ENCODE data around the gene ASB1.
"Not testable (repeated sequence)": the region's sequence is repeated elsewhere in the genome, so short reads cannot be mapped to it uniquely, and the experiment has no call there.

The ASB1 gene

DNA sequence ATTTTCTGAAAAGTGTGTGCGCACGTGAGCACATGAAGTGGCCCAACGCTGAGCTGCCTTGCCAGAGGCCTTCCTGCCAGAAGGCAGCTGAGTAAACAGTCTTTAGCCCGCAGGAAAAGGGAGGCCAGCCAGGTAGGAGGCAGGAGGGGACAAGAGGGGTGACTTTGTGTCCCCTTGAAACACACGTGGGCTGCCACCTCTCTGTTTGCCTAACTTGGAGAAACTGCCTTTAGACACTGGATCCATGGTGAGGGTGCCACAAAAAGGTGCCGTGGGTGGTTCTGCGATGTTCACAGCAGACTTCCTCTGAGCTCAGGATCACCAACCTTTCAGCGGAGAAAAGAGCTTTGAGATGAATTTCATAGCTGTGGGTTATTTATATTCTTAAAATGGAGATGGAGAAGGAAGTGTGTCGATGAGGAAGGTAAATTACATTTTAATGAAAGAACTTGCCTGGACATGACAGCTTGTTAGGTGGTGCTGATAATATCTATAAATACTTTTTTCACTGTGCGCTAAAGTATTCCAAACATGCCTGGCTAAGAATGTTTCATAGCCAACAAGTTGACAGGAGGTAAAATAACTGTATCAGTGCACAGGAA is 36.6 kb upstream of the ASB1 start:
- H3K4me1 Mint-ChIP-seq (ENCODE audit: low read depth in 2 of 2) = peaks cover 4 to 7% of the 10 kb centered on the region in 2 donors
- DNase-seq (no peak), ATAC-seq (replicated peaks) (no peak)
- no peaks in the 10 kb centered on the region for H3K27me3 Mint-ChIP-seq
- no peaks in the 10 kb centered on the region for H3K9me3 Mint-ChIP-seq
- H3K27ac Mint-ChIP-seq = no peak overlapping the region
- no peaks in the 10 kb centered on the region for H3K36me3 Mint-ChIP-seq (ENCODE audit: insufficient read depth)
- H3K4me3 Mint-ChIP-seq = no peak overlapping the region

- Mint-ChIP-seq H3K36me3 (ENCODE audit: insufficient read depth) (no peaks in the 10 kb centered on the region), H3K9me3 (no peaks in the 10 kb centered on the region), H3K27ac (no peak overlapping the region), H3K4me1 (ENCODE audit: low read depth in 2 of 2) (peaks cover 4 to 7% of the 10 kb centered on the region in 2 donors), H3K4me3 (no peak overlapping the region), H3K27me3 (no peaks in the 10 kb centered on the region)
- ATAC-seq (replicated peaks) = no peak
- no peak for DNase-seq
These were observed 35.6 kb upstream of the ASB1 start for GRCh38 chr2:238391042-238391689.

DNA sequence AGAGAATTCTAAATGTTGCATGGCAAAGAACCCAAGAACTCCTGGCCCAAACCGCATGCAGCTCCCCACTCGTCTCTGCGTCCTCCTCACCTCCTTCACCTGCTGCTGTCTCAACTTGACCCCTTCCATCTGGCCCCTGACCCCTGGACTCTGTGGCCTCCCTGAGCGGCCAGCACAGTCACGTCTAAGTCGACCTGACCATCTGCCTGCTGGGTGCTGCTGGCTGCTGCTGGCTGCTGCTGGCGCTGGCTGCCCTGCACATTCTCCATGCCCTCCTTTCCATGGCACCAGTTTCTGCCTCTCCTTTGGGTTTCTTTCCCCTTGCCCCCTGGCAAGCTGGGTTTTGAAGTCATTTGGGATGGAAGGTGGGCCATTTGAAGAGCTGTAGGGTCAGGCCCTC is 30.1 kb upstream of the ASB1 start:
- ATAC-seq (replicated peaks) = no peak
- Mint-ChIP-seq H3K9me3 (no peaks in the 10 kb centered on the region), H3K4me1 (ENCODE audit: low read depth in 2 of 2) (no peaks in the 10 kb centered on the region), H3K27ac (peak overlapping the region in 1 of 2 donors; percentile 26), H3K4me3 (no peak overlapping the region), H3K27me3 (no peaks in the 10 kb centered on the region), H3K36me3 (ENCODE audit: insufficient read depth) (no peaks in the 10 kb centered on the region)
- no peak for DNase-seq

GRCh38 chr2:238397356-238397755 is 29.4 kb upstream of the ASB1 start:
- Mint-ChIP-seq H3K4me1 (ENCODE audit: low read depth in 2 of 2) (no peaks in the 10 kb centered on the region), H3K27ac (peak overlapping the region in 1 of 2 donors; percentile 26), H3K27me3 (no peaks in the 10 kb centered on the region), H3K4me3 (no peak overlapping the region), H3K9me3 (no peaks in the 10 kb centered on the region), H3K36me3 (ENCODE audit: insufficient read depth) (no peaks in the 10 kb centered on the region)
- ATAC-seq (replicated peaks) (no peak), DNase-seq (no peak)

DNA sequence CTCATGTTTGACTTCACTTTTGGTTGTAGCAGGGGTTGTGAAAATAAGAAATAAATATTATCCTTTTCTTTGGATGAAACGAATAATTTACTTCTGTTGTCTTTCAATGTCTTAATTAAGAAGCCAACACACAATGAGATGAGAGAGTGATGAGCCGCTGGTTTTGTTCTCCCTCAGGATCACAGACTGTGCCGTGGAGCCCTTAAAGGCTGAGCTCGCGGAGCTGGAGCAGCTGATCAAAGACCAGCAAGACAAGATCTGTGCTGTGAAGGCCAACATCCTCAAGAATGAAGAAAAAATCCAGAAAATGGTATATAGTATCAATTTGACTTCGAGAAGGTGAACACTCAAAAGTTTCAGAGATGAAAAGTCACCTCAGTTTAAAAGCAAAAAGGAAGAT is 28.1 kb upstream of the ASB1 start:
- Mint-ChIP-seq H3K27ac (peak overlapping the region; percentile 20 to 68), H3K36me3 (ENCODE audit: insufficient read depth) (no peaks in the 10 kb centered on the region), H3K9me3 (no peaks in the 10 kb centered on the region), H3K27me3 (no peaks in the 10 kb centered on the region), H3K4me1 (ENCODE audit: low read depth in 2 of 2) (no peaks in the 10 kb centered on the region), H3K4me3 (no peak overlapping the region)
- ATAC-seq (replicated peaks) = no peak
- DNase-seq = no peak

- DNase-seq (no peak), ATAC-seq (replicated peaks) (no peak)
- Mint-ChIP-seq H3K27me3 (no peaks in the 10 kb centered on the region), H3K27ac (peak overlapping the region in 1 of 2 donors; percentile 2), H3K4me3 (no peak overlapping the region), H3K36me3 (ENCODE audit: insufficient read depth) (no peaks in the 10 kb centered on the region), H3K4me1 (ENCODE audit: low read depth in 2 of 2) (no peaks in the 10 kb centered on the region), H3K9me3 (no peaks in the 10 kb centered on the region)
These were observed 27.6 kb upstream of the ASB1 start for GRCh38 chr2:238399094-238399493.

GRCh38 chr2:238401551-238401950 is 25.2 kb upstream of the ASB1 start:
- Mint-ChIP-seq H3K4me1 (ENCODE audit: low read depth in 2 of 2) (peaks cover 5 to 11% of the 10 kb centered on the region in 2 donors), H3K36me3 (ENCODE audit: insufficient read depth) (no peaks in the 10 kb centered on the region), H3K27ac (no peak overlapping the region), H3K9me3 (no peaks in the 10 kb centered on the region), H3K27me3 (no peaks in the 10 kb centered on the region), H3K4me3 (no peak overlapping the region)
- DNase-seq = no peak
- ATAC-seq (replicated peaks) = no peak

DNA sequence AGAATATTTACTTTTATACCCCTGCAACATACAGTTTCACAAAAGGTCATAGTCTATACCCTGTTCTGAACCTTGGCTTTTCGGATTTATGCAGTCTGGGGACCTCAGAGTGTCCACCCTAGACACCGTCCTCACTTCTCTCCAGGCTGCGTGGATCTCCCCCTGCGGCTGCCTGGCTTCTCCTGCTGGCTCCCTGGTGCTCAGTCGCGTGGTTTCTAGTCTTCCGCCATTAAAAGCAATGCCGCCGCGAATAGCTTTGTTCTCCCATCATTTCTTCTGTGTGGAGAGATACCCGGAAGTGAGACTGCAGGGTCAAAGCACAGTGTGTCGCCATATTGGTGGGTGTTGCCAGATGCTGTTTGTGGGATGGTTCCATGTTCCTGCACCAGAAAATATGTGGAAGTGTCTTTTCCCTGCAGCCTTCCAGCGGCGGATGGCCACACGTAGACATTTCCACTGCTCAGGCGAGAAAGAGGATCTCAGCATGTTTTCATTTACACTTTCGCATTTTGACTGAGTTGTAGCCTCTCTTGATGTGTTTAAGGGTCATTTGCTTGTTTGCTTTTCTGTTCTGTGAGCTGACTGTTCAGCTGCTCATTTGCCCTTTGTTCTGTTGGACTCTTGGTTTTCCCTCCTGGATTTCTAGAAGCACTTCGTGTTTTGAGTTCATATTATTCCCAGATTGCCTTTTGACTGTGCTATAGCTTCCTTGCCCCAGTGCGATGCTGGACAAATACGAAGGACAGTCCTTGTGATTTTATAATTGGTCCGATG is 22.9 kb upstream of the ASB1 start:
- H3K27me3 Mint-ChIP-seq = no peaks in the 10 kb centered on the region
- H3K9me3 Mint-ChIP-seq = no peaks in the 10 kb centered on the region
- no peak overlapping the region for H3K4me3 Mint-ChIP-seq
- peaks cover 5 to 11% of the 10 kb centered on the region in 2 donors for H3K4me1 Mint-ChIP-seq (ENCODE audit: low read depth in 2 of 2)
- peak overlapping the region in 1 of 2 donors; percentile 87 for H3K27ac Mint-ChIP-seq
- H3K36me3 Mint-ChIP-seq (ENCODE audit: insufficient read depth) = no peaks in the 10 kb centered on the region
- no peak for ATAC-seq (replicated peaks)
- no peak for DNase-seq

DNA sequence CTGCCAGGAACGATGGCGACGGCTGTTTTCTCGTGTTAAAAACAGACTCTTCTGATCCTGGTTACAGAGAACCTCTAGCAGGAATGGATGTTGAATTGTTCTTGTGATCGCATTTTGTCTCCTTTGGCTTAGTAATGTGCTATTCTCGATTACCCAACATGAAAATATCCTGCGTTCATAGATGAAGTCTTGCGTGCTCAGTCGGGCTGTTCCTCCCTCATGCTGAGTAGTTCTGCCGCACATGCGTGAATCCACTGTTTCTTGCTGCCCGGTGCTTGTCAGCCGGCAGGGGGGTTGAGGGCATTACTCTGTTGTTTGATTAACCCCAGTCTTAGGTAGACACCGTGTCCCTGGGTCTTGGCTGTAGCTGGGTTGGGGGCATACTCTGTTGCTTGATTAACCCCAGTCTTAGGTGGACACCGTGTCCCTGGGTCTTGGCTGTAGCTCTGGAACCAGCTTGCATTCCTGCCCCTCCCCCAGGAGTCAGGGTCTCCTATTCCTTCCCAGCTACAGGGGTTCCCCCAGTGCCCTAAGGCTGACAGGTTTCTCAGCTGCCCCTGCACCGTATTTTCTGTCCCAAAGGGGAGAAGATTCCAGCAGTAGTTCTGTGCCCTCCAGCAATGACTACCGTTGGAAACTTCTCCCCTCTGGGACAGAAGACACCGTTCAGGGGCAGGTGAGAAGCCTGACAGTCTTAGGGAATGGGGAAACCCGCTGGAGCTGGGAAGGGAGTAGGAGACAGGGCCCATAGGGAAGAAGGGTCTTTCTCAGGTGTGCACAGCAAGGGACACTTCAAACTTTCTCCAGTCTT is 22.1 kb upstream of the ASB1 start:
- Mint-ChIP-seq H3K27me3 (no peaks in the 10 kb centered on the region), H3K4me3 (no peak overlapping the region), H3K27ac (peak overlapping the region; percentile 86 to 95), H3K4me1 (ENCODE audit: low read depth in 2 of 2) (peaks cover 5 to 11% of the 10 kb centered on the region in 2 donors), H3K36me3 (ENCODE audit: insufficient read depth) (no peaks in the 10 kb centered on the region), H3K9me3 (no peaks in the 10 kb centered on the region)
- ATAC-seq (replicated peaks) = no peak
- no peak for DNase-seq

DNA sequence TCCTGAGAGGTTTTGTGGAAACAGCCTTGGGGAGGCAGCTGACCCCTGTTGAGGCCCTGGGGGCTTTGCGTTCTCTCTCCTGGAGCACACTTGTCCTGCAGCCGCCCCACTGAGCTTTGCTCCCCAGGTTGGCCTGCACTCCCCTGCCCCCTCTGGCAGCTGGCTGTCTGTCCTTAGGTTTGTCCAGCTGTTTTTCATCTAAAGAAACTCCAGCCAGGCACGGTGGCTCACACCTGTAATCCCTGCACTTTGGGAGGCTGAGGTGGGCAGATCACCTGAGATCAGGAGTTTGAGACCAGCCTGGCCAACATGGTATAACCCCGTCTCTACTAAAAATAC is 21.5 kb upstream of the ASB1 start:
- DNase-seq; H3K27me3 Mint-ChIP-seq; ATAC-seq (replicated peaks); H3K36me3 Mint-ChIP-seq (ENCODE audit: insufficient read depth); H3K9me3 Mint-ChIP-seq: not testable (repeated sequence)
- peak overlapping the region; percentile 86 to 95 for H3K27ac Mint-ChIP-seq
- H3K4me1 Mint-ChIP-seq (ENCODE audit: low read depth in 2 of 2) = peaks cover 5 to 11% of the 10 kb centered on the region in 2 donors
- H3K4me3 Mint-ChIP-seq = peak overlapping the region in 1 of 2 donors; percentile 47

- DNase-seq (no peak), ATAC-seq (replicated peaks) (no peak)
- H3K9me3 Mint-ChIP-seq = no peaks in the 10 kb centered on the region
- H3K4me3 Mint-ChIP-seq = peak overlapping the region; percentile 8 to 31
- H3K4me1 Mint-ChIP-seq (ENCODE audit: low read depth in 2 of 2) = peaks cover 5 to 11% of the 10 kb centered on the region in 2 donors
- peak overlapping the region; percentile 86 to 95 for H3K27ac Mint-ChIP-seq
- H3K36me3 Mint-ChIP-seq (ENCODE audit: insufficient read depth) = no peaks in the 10 kb centered on the region
- no peaks in the 10 kb centered on the region for H3K27me3 Mint-ChIP-seq
These were observed 20.3 kb upstream of the ASB1 start for GRCh38 chr2:238406221-238406997.

- DNase-seq = no peak
- H3K4me3 Mint-ChIP-seq = no peak overlapping the region
- H3K27me3 Mint-ChIP-seq = no peaks in the 10 kb centered on the region
- no peak for ATAC-seq (replicated peaks)
- H3K9me3 Mint-ChIP-seq = no peaks in the 10 kb centered on the region
- no peak overlapping the region for H3K27ac Mint-ChIP-seq
- H3K36me3 Mint-ChIP-seq (ENCODE audit: insufficient read depth) = no peaks in the 10 kb centered on the region
- peaks cover 5 to 11% of the 10 kb centered on the region in 2 donors for H3K4me1 Mint-ChIP-seq (ENCODE audit: low read depth in 2 of 2)
These were observed 19.8 kb upstream of the ASB1 start for GRCh38 chr2:238406998-238407285.

- Mint-ChIP-seq H3K9me3 (no peaks in the 10 kb centered on the region), H3K27ac (no peak overlapping the region), H3K27me3 (no peaks in the 10 kb centered on the region), H3K4me1 (ENCODE audit: low read depth in 2 of 2) (peaks cover 5 to 11% of the 10 kb centered on the region in 2 donors), H3K36me3 (ENCODE audit: insufficient read depth) (no peaks in the 10 kb centered on the region), H3K4me3 (no peak overlapping the region)
- ATAC-seq (replicated peaks) = no peak
- DNase-seq = no peak
These were observed 19.2 kb upstream of the ASB1 start for GRCh38 chr2:238407566-238407965.
